Large intestine (tissue), 3 donors: ENCODE data around the gene AP2A2. TPM values are rescaled to one million over a fixed set of nuclear protein-coding genes. Genes with fewer than 3 reads are reported as not detected.

Experiments
- DNase-seq, 2 donors: peaks; one replicate each; pipeline versions ENCODE4 v3.0.0 to v3.0.0-alpha.2; 2013
- H3K27ac ChIP-seq: one replicate; pipeline ENCODE4 v1.5.1; 2013; ENCODE audit warnings: low read length
- H3K27me3 ChIP-seq: 2 replicates; pipeline ENCODE4 v1.6.1; 2013; ENCODE audit warnings: low read length; ENCODE audit not compliant: control insufficient read depth, insufficient read depth
- H3K36me3 ChIP-seq: 2 replicates; pipeline ENCODE4 v1.6.1; 2013; ENCODE audit warnings: low read length; ENCODE audit not compliant: control insufficient read depth, insufficient read depth
- H3K4me1 ChIP-seq: one replicate; pipeline ENCODE4 v1.6.1; 2013; ENCODE audit warnings: low read length; ENCODE audit not compliant: control insufficient read depth, insufficient read depth
- H3K4me3 ChIP-seq: one replicate; pipeline ENCODE4 v1.5.1; 2013; ENCODE audit warnings: low read length
- H3K9me3 ChIP-seq: one replicate; pipeline ENCODE4 v1.6.1; 2013; ENCODE audit warnings: mild to moderate bottlenecking, low read depth, low read length, moderate library complexity; ENCODE audit not compliant: control insufficient read depth
- WGBS: methylation state at CpG from one replicate; pipeline ENCODE4 v1.1.5; 2013; ENCODE audit warnings: low lambda C conversion rate; ENCODE audit not compliant: insufficient coverage; 5-methylcytosine and 5-hydroxymethylcytosine counted together
- polyA plus RNA-seq: library from polyadenylated mRNA; unstranded; fragments of 120-200 nt; gene quantifications from one replicate; pipeline ENCODE4 v1.2.1, GENCODE V29; 2013

The AP2A2 gene
- polyA plus RNA-seq, 1 donor, result 79.6 TPM

DNA sequence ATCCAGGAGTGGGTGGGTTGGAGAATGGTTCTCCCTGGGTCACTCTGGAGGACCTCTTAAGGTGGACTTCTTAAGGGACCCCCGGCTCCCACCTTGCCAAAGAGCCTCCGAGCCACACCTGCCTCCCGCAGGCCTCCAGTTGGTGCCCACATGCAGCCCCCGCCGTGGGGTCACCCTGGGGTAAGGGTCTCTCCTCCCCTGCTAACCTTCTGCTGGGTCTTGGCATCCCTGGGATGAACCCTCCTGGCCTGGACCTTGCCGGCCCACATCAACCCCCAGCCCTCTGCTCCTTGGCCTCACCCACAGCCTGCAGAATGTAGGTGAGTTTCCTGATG lies 123.4 kb downstream of the AP2A2 start:
- no CpG with 5 or more reads among the region's 6 CpGs for WGBS
- no peaks in the 10 kb centered on the region for H3K36me3 ChIP-seq
- no peak overlapping the region for H3K27ac ChIP-seq
- DNase-seq, result no peak
- peaks cover 6% of the 10 kb centered on the region for H3K27me3 ChIP-seq
- no peak overlapping the region for H3K4me3 ChIP-seq
- no peaks in the 10 kb centered on the region for H3K9me3 ChIP-seq
- H3K4me1 ChIP-seq, result peaks cover 7% of the 10 kb centered on the region

DNA sequence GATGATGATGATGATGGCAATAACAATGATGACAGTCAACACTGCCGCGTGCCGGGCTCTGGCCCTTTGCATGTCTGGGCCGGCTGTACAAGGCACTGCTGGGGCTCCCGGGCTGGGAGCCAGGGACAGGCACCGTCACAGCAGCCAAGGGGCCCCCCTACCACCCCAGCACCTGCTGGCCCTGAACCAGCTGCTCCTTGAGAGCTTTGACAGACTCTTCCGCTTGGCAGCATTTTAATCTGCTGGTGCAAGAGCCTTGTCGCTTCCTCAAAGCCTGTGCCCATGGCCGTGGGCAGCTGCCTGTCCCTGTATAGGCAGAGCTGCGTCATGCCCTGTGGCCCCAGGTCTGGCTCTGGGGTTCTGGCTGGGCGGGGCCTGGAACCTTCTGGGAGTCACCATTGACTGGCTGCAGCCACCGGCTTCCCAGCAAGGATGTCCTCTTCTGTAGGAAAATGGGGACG lies 123.8 kb downstream of the AP2A2 start:
- peaks cover 11% of the 10 kb centered on the region for H3K4me1 ChIP-seq
- no peaks in the 10 kb centered on the region for H3K9me3 ChIP-seq
- H3K27ac ChIP-seq, result no peak overlapping the region
- DNase-seq, result no peak
- no peaks in the 10 kb centered on the region for H3K36me3 ChIP-seq
- H3K27me3 ChIP-seq, result peaks cover 6% of the 10 kb centered on the region
- no CpG with 5 or more reads among the region's 13 CpGs for WGBS
- no peak overlapping the region for H3K4me3 ChIP-seq

DNA sequence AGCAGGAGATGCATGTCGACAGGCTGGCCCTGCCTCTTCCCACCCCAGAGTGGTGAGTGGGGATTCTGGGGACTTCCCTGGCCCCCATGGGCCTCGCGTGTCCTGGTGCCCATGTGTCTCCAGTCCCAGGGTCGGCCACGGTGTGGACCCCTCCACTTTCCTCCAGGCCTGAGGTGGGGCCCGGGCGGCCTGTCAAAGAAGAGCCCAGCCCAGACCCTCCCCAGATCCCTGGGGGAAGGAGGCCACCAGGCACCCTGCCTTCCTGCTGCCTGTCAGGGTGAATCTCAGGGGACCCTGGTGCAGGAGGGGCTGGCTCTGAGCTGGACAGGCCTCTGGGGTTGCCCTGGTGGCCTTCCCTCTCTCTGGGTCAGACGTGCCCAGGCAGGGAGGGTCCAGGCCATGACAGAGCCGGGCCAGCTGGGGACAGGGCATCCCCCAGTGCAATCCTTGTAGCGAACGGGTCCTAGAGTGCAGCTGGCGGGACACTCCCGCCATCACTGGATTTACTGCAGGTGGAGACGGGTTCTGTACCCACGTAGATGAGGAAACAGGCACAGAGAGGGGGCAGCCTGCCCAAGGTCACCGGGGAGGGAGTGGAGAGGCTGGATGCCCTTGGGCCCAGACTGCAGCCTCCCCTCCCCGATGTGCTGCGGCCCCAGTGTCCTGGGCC lies 124.4 kb downstream of the AP2A2 start:
- H3K27me3 ChIP-seq, result peaks cover 6% of the 10 kb centered on the region
- H3K4me3 ChIP-seq, result no peak overlapping the region
- no peak overlapping the region for H3K27ac ChIP-seq
- WGBS, result no CpG with 5 or more reads among the region's 18 CpGs
- H3K9me3 ChIP-seq, result no peaks in the 10 kb centered on the region
- no peak for DNase-seq
- peaks cover 17% of the 10 kb centered on the region for H3K4me1 ChIP-seq
- no peaks in the 10 kb centered on the region for H3K36me3 ChIP-seq

DNA sequence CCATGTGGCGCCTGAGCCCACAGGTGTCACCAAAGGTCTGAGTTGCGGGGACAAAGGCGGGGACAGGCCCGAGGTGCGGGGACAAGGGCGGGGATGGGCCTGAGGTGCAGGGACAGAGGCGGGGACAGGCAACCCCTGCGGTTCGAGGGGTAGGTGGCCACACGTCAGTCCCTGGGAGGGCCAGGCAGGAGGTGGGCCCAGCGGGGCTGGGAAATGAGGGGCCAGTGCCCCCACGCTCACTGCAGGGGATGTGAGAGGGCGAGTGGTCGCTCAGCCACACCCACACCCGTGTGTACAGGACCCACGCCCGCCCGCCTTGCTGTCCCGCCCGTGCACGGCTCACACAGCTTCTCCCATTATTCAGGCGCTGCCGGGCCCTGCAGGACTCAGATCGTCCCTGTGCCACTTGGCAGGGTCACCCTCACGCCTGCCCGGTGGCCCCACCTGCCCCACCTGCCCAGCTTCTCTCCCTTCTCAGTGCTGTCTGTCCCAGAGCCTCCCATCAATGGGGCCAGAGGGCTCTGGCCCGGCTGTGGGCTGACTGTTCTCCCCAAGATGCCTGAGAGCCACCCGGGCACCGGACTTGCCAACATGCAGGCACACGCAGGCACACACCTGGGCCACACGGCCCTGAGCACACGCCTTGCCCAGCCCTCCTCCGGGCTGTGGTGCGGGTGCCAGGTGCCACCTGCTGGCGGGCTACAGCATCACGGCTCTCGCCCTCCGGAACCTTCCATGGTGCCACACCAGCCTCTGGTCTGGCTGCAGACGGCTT lies 125.1 kb downstream of the AP2A2 start:
- DNase-seq, result peak; percentile 66 to 73
- no CpG with 5 or more reads among the region's 39 CpGs for WGBS
- Histone ChIP-seq H3K9me3 (no peaks in the 10 kb centered on the region), H3K4me3 (no peak overlapping the region), H3K4me1 (peaks cover 24% of the 10 kb centered on the region), H3K27ac (no peak overlapping the region), H3K36me3 (no peaks in the 10 kb centered on the region), H3K27me3 (peaks cover 6% of the 10 kb centered on the region)

DNA sequence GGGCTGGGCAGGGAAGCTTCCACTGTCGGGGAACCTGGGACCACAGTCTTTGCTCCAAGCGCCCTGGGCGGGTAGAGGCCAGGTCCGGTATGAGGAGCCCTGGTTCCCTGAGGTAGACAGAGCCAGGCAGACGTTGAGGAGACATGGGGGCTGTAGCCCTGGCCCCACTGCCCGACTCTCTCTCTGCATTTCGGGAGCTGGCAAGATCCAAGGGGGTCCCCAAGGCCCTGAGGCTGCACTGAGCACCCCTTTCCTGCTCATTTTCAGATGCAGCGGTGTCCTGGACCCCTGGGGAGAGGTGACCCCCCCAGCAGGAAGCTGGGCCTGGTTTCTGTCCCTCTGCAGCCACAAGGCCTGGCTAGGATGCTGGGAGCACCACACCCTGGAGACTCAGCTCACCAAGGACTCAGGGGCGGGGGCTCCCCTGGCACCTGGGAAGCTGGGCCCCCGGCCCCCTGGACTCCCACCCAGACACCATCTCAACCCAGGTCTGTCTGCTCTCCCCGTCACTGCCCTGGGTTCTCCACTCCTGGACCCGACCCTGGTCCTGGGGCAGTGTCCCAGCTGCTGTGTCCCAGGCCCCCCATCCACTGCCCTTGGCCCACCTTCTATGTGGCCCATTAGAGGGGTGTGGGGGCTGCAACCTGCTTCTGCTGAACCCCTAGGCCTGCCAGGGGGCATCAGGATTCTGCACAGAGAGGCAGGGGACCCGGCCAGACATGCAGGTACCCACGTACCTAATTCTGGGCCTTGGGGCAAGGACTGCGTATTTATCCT lies 125.9 kb downstream of the AP2A2 start:
- Histone ChIP-seq H3K4me1 (peaks cover 26% of the 10 kb centered on the region), H3K9me3 (no peaks in the 10 kb centered on the region), H3K36me3 (no peaks in the 10 kb centered on the region), H3K27ac (no peak overlapping the region), H3K4me3 (no peak overlapping the region), H3K27me3 (peaks cover 6% of the 10 kb centered on the region)
- no CpG with 5 or more reads among the region's 15 CpGs for WGBS
- no peak for DNase-seq

DNA sequence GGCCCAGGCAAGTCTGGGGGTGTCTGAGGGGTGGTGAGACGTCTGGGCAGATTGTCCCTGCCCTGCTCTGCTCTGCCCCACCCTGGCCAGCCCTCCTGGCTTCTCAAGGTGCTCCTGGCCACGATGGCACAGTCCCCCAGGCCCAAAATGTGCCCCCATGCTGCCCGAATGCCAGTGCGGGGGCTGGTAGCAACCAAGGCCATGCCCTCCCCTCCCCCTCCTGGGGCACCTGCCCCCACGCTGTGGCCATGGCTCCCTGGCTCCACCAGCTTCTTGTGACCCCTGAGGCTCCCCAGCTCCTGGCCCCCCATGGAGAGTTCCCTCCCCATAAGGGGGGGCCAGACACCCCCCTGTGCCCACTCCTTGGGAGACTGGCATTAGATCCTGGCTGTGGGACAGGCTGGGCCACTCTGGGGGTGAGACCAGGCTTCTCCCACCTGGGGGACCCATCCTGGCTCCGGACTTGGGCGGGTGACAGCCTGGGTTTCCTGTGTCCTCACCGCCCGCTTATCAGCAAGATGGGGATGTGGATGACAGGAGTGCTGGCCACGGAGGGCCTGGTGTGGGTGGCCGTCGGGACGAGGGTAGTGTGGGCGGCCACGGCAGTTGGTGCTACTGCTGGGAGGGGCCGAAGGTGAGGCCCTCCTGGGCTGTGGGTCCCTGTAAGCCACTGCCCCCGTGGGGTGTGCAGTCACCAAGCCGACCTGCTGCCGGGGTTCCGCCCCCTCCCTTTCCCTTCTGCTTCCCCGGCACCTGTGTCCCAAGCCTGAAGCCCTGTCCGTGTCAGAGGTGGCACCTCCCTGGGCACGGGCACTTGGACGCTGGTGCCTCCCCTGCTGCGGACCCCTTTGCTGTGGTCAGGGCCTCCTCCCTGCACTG lies 126.7 kb downstream of the AP2A2 start:
- DNase-seq, result no peak
- no peaks in the 10 kb centered on the region for H3K36me3 ChIP-seq
- no CpG with 5 or more reads among the region's 25 CpGs for WGBS
- H3K4me1 ChIP-seq, result peaks cover 26% of the 10 kb centered on the region
- H3K9me3 ChIP-seq, result no peaks in the 10 kb centered on the region
- H3K27me3 ChIP-seq, result peaks cover 3% of the 10 kb centered on the region
- no peak overlapping the region for H3K4me3 ChIP-seq
- H3K27ac ChIP-seq, result no peak overlapping the region

DNA sequence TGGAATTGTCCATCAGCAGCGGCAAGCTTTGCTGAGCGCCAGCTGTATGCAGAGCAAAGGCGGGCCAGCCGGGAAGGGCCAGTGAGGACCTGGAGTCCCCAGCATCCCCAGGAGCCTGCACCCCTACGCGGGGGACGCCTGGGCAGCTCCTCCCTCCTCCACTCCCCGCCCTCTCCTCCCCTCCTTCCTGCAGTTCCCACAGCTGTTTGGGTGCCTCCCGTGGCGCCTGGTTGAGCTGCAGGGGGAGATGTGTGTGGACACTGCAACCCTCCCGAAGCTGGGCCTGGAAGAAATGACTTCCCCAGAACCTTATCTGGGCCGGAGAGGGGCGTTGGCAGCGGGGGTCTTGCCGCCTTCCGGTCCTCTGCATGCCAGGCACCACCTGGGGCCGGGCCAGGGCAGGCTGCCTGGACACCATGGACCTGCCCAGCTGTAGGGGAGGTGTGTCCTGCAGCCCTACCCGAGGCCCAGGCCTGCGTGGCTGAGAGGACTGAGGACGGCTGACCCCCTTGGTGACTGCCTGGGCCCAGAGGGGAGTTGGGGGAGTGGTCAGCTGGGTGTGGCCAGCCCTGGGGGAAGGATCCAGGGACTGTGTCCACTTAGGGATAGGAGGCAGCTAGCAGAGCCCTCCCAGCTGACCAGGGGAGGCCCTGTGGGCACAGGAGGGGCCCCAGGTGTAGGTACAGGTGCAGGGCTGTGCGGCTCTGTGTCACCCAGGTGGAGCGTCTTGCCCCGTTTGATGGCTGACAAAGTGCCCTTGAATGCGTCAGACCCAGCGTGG lies 127.6 kb downstream of the AP2A2 start:
- no peak for DNase-seq
- WGBS, result no CpG with 5 or more reads among the region's 25 CpGs
- Histone ChIP-seq H3K27ac (peak overlapping the region; percentile 50), H3K9me3 (no peaks in the 10 kb centered on the region), H3K4me1 (peaks cover 26% of the 10 kb centered on the region), H3K36me3 (no peaks in the 10 kb centered on the region), H3K27me3 (no peaks in the 10 kb centered on the region), H3K4me3 (no peak overlapping the region)

DNA sequence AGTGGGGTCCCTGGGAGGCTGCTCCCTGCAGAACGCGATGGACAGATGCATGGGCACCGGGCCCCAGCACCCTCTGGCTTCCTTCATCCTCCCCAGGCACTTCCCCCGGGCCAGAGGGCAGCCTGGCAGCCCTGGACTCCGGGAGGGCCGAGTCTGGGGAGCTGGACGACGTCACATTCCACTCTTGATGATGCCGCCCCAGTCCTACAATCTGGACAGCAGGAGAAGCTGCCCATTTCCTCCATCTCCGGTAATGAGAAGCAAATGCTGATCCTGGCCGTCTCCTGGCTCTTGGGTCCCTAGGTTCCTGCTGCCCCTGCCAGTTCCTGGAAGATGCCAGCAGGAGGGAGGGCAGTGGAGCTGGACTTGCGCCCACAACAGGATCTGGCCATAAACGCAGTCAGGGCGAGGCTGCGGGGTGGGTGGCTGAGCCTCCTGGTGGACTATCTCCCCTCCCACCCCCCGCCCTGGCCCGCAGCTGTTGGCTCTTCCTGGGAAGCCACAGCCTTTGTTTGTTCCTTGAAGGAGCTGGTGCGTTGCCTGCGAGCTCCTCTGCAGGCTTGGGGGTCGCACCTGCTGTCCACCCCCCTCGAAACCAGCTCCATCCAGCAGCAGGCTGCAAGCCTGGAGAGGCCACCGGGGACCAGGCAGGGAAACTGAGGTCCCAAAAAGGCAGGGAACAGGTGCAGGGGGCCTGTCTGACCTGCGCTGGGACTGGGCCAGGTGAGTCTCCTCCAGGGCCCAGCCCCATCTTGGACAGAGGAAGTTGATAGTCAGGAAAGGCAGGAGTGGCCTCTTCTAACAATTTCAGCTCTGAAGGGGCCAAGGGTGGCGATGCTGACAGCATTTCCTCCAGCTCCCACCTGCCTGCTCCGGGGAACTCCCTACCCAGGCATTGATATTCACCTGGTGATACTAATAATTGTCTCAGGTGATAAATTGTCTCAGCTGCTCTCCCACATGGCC lies 128.8 kb downstream of the AP2A2 start:
- peaks cover 26% of the 10 kb centered on the region for H3K4me1 ChIP-seq
- H3K27me3 ChIP-seq, result no peaks in the 10 kb centered on the region
- peak overlapping the region; percentile 50 for H3K27ac ChIP-seq
- peak; percentile 52 to 74 for DNase-seq
- no peaks in the 10 kb centered on the region for H3K9me3 ChIP-seq
- no CpG with 5 or more reads among the region's 25 CpGs for WGBS
- peak overlapping the region; percentile 2 for H3K4me3 ChIP-seq
- no peaks in the 10 kb centered on the region for H3K36me3 ChIP-seq
